Sigmoid colon (tissue), 3 donors: ENCODE data around the gene UNC93B1.

Experiments used
- CTCF ChIP-seq, 4 experiments: fragments of 450-650 bp in 3 of 4; fragments of 200-600 bp in 1 of 4; IDR thresholded peaks; one replicate each; pipeline ENCODE4 v1.5.1; 2016 to 2019; ENCODE audit warnings: antibody characterized with exemption in 4 of 4, mild to moderate bottlenecking in 3 of 4, moderate library complexity in 2 of 4
- POLR2A ChIP-seq, 2 donors: fragments of 450-650 bp; IDR thresholded peaks; one replicate each; pipeline ENCODE4 v1.6.1; 2016; ENCODE audit warnings: antibody characterized with exemption in 2 of 2, mild to moderate bottlenecking in 2 of 2, moderate library complexity in 2 of 2

GRCh38 chr11:67999704-68000103 is 4.2 kb downstream of the UNC93B1 start:
- no peak for TF ChIP-seq CTCF (IDR thresholded peaks at IDR 0.05)
- TF ChIP-seq POLR2A (IDR thresholded peaks at IDR 0.05): no peak
